DND-41 (cell line): ENCODE data around the gene PTGR2.
A peak's percentile ranks its signal among the peaks of the same experiment; 100 is the strongest.

Experiments used
- ATAC-seq: fragments of 200-7000 bp; cut with Tn5 transposase; 3 replicates; pipeline ENCODE4 v1.9.1; 2021; ENCODE audit warnings: low read depth; ENCODE audit not compliant: insufficient read depth
- DNase-seq: peaks from one replicate; pipeline ENCODE4 v3.0.0-alpha.2; 2020
- H2AFZ ChIP-seq: 2 replicates; pipeline ENCODE4 v1.6.0; 2012; ENCODE audit warnings: low read depth, low read length
- H3K27ac ChIP-seq: 2 replicates; pipeline ENCODE4 v1.5.1; 2012; ENCODE audit warnings: low read length, inconsistent platforms
- H3K27me3 ChIP-seq: fragments of 200-600 bp; sonication (generic); 2 replicates; pipeline ENCODE4 v1.6.0; 2012; ENCODE audit warnings: low read length, mild to moderate bottlenecking, inconsistent platforms; ENCODE audit not compliant: insufficient read depth, poor library complexity
- H3K36me3 ChIP-seq: 2 replicates; pipeline ENCODE4 v1.5.1; 2012; ENCODE audit warnings: low read length, inconsistent platforms; ENCODE audit not compliant: insufficient read depth
- H3K4me1 ChIP-seq: 2 replicates; pipeline ENCODE4 v1.5.1; 2012; ENCODE audit warnings: mild to moderate bottlenecking, low read length; ENCODE audit not compliant: insufficient read depth
- H3K4me2 ChIP-seq: 2 replicates; pipeline ENCODE4 v1.6.0; 2012; ENCODE audit warnings: mild to moderate bottlenecking, moderate library complexity, low read length, inconsistent platforms; ENCODE audit not compliant: insufficient read depth
- H3K4me3 ChIP-seq, 2 experiments: fragments of 200-600 bp in 1 of 2; shearing (Covaris generic) in 1 of 2; 2 replicates each; pipeline ENCODE4 v1.5.1; 2012 to 2016; ENCODE audit warnings: inconsistent platforms in 2 of 2, low read length in 2 of 2, mild to moderate bottlenecking in 2 of 2, low read depth in 1 of 2, moderate library complexity in 1 of 2
- H3K79me2 ChIP-seq: 2 replicates; pipeline ENCODE4 v1.6.0; 2012; ENCODE audit warnings: low read length, inconsistent platforms; ENCODE audit not compliant: insufficient read depth
- H3K9ac ChIP-seq: 2 replicates; pipeline ENCODE4 v1.6.0; 2012; ENCODE audit warnings: low read depth, mild to moderate bottlenecking, inconsistent platforms, low read length, moderate library complexity
- H3K9me3 ChIP-seq: 2 replicates; pipeline ENCODE4 v1.5.1; 2012; ENCODE audit warnings: low read length, moderate library complexity, mild to moderate bottlenecking, inconsistent platforms; ENCODE audit not compliant: insufficient read depth, severe bottlenecking
- H4K20me1 ChIP-seq: 2 replicates; pipeline ENCODE4 v1.6.0; 2012; ENCODE audit warnings: low read length; ENCODE audit not compliant: insufficient read depth
- EZH2 ChIP-seq: IDR thresholded peaks from 3 replicates; pipeline ENCODE4 v1.6.1; 2012; ENCODE audit warnings: borderline replicate concordance, low read depth, mild to moderate bottlenecking, moderate library complexity, low read length, inconsistent platforms; ENCODE audit not compliant: severe bottlenecking
- TF ChIP-seq, protein P1 (sequence below): IDR thresholded peaks from 2 replicates; pipeline ENCODE4 v1.5.1; 2012; ENCODE audit warnings: borderline replicate concordance, low read length, moderate library complexity, mild to moderate bottlenecking; ENCODE audit not compliant: poor library complexity, severe bottlenecking; ENCODE audit errors: extremely low read depth

PTGR2 gene

DNA sequence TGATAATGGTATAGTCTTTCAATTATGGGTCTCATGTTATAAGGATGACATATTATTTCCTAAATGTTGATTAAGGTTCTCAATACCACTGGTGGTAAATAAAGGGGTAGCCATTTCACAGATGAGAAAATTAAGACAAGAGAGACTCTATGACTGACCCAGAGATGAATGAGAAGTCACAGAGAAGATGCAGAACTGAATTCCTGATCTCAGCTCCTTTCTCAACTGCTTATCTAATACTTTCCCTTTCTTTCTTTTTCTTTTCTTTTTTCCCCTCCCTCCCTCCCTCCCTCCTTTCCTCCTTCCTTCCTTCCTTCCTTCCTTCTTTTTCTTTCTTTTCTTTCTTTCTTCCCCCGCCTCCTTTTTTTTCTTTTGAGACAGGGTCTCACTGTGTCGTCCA is 8.3 kb upstream of the PTGR2 start:
- Histone ChIP-seq H2AFZ (no peak overlapping the region), H3K9ac (no peak overlapping the region), H4K20me1 (no peaks in the 10 kb centered on the region), H3K79me2 (no peaks in the 10 kb centered on the region), H3K27me3 (no peaks in the 10 kb centered on the region), H3K36me3 (no peaks in the 10 kb centered on the region), H3K4me2 (no peak overlapping the region), H3K4me3 (no peak overlapping the region), H3K27ac (no peak overlapping the region), H3K4me1 (no peaks in the 10 kb centered on the region), H3K9me3 (no peaks in the 10 kb centered on the region)
- no peak for TF ChIP-seq EZH2
- TF ChIP-seq, protein P1, sequence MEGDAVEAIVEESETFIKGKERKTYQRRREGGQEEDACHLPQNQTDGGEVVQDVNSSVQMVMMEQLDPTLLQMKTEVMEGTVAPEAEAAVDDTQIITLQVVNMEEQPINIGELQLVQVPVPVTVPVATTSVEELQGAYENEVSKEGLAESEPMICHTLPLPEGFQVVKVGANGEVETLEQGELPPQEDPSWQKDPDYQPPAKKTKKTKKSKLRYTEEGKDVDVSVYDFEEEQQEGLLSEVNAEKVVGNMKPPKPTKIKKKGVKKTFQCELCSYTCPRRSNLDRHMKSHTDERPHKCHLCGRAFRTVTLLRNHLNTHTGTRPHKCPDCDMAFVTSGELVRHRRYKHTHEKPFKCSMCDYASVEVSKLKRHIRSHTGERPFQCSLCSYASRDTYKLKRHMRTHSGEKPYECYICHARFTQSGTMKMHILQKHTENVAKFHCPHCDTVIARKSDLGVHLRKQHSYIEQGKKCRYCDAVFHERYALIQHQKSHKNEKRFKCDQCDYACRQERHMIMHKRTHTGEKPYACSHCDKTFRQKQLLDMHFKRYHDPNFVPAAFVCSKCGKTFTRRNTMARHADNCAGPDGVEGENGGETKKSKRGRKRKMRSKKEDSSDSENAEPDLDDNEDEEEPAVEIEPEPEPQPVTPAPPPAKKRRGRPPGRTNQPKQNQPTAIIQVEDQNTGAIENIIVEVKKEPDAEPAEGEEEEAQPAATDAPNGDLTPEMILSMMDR: no peak
- DNase-seq (no peak), ATAC-seq (no peak)

DNA sequence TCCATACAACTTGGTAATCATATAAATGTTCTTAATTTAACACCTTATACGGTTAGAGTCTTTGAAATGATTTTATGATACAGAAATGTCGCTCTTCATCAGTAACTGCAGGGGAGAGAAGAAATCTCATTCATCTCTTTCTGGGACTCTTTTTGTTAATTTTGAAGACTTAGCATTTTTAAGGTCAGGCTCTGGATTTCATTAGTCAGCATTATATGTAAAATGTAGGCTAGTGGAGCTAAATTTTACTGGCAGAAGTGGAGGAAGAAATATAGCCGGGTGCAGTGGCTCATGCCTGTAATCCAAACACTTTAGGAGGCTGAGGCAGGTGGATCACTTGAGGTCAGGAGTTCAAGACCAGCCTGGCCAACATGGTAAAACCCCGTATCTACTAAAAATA is 4.7 kb upstream of the PTGR2 start:
- no peak overlapping the region for H3K4me3 ChIP-seq
- TF ChIP-seq, protein P1: no peak
- TF ChIP-seq EZH2: no peak
- no peak overlapping the region for H2AFZ ChIP-seq

DNA sequence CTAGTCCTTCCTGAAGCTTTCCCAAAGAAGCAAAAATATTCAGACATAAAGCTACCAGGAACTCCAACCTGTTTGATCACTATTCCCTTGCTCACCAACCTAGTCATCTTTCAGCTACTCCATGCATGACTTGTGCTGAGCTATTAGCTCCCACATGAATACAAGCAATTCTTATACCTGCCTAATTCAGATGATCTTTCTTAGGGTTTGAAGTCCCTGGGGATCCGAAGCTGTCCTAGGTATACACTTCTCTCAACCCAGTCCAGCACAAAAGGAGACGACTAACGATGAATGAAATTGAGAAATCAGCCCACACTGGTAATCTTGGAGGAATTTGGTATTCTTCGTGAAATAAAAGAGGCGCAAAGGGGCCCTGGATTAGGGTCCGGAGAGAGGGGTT is 631 bp upstream of the PTGR2 start:
- peak overlapping the region; percentile 28 to 59; a peak in 3 of 4 replicates for H3K4me3 ChIP-seq
- H3K4me1 ChIP-seq: peaks cover 21% of the 10 kb centered on the region
- H2AFZ ChIP-seq: peak overlapping the region; percentile 86
- H3K9ac ChIP-seq: peak overlapping the region; percentile 65
- H3K79me2 ChIP-seq: peaks cover 9% of the 10 kb centered on the region
- DNase-seq (no peak), ATAC-seq (no peak)
- H3K27me3 ChIP-seq: no peaks in the 10 kb centered on the region
- H4K20me1 ChIP-seq: no peaks in the 10 kb centered on the region
- H3K27ac ChIP-seq: peak overlapping the region; percentile 72; the same call in 1 of the 2 replicates
- TF ChIP-seq, protein P1: no peak
- no peak for TF ChIP-seq EZH2
- H3K9me3 ChIP-seq: no peaks in the 10 kb centered on the region
- H3K4me2 ChIP-seq: peak overlapping the region; percentile 72
- no peaks in the 10 kb centered on the region for H3K36me3 ChIP-seq

More for the DNA sequence above, 4.7 kb upstream of the PTGR2 start:
- DNase-seq (no peak), ATAC-seq (no peak)
- Histone ChIP-seq H3K9ac (no peak overlapping the region), H3K9me3 (no peaks in the 10 kb centered on the region), H3K27ac (no peak overlapping the region), H3K4me2 (no peak overlapping the region), H3K79me2 (no peaks in the 10 kb centered on the region), H3K4me1 (peaks cover 8% of the 10 kb centered on the region), H3K27me3 (no peaks in the 10 kb centered on the region), H3K36me3 (no peaks in the 10 kb centered on the region), H4K20me1 (no peaks in the 10 kb centered on the region)

DNA sequence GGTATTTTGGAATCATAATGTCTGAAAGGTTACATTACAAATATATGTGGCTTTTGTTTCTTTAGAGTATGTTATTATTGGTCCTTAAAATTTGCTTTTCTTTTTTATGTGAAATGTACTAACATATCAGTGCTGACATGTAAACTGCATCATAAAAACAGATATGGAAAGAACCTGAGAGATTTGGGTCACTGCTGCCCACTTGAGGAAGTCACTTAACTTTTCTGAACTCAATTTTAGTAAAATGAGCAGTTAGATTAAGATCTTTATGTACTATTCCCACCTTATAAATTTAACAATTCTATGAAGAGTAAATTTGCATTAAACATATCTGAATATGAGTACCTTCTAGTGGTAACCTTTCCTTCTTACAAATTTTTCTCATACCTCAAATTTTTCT is 7.5 kb downstream of the PTGR2 start:
- no peak overlapping the region for H3K4me2 ChIP-seq
- H3K27me3 ChIP-seq: no peaks in the 10 kb centered on the region
- DNase-seq (no peak), ATAC-seq (no peak)
- TF ChIP-seq EZH2: no peak
- TF ChIP-seq, protein P1: no peak
- no peaks in the 10 kb centered on the region for H4K20me1 ChIP-seq
- no peaks in the 10 kb centered on the region for H3K4me1 ChIP-seq
- H3K79me2 ChIP-seq: no peaks in the 10 kb centered on the region
- no peaks in the 10 kb centered on the region for H3K9me3 ChIP-seq
- H3K36me3 ChIP-seq: peaks cover 14% of the 10 kb centered on the region; the same call in 1 of the 2 replicates
- H3K4me3 ChIP-seq: no peak overlapping the region
- H2AFZ ChIP-seq: no peak overlapping the region
- H3K27ac ChIP-seq: no peak overlapping the region
- H3K9ac ChIP-seq: no peak overlapping the region
